H1 (cell line): ENCODE measurements around the gene UBASH3A. TPM values are rescaled to one million over a fixed set of nuclear protein-coding genes. Genes with fewer than 3 reads are reported as not detected.

Source experiments
- CTCF ChIA-PET: fragments of 300-600 bp; sonication (Branson Sonifier 250); formaldehyde crosslinking; loops from one replicate; lab custom pipeline; 2021; ENCODE audit not compliant: partially characterized antibody; lab: Charles Lee
- POLR2A ChIA-PET: fragments of 300-600 bp; sonication (Branson Sonifier 250); formaldehyde crosslinking; loops from one replicate; lab custom pipeline; 2021; ENCODE audit warnings: inconsistent platforms; ENCODE audit not compliant: partially characterized antibody; lab: Charles Lee
- DNase-seq, 2 experiments: peaks; one replicate each; pipeline versions ENCODE4 v3.0.0 to v3.0.0-alpha.2; 2010 to 2022; ENCODE audit warnings: low spot score in 2 of 2, low read depth in 1 of 2, mixed read lengths in 1 of 2
- FAIRE-seq: peaks from 2 replicates; lab custom pipeline; 2011; peaks lifted over from hg19 to GRCh38; lab: Jason Lieb, UNC
- H2AFZ ChIP-seq: 2 replicates; pipeline ENCODE4 v1.8.1; 2012; ENCODE audit warnings: low read length, inconsistent platforms
- H2AK5ac ChIP-seq: 2 replicates; pipeline ENCODE4 v1.6.1; 2013; ENCODE audit warnings: low read depth, low read length
- H2BK120ac ChIP-seq: replicated peaks from 2 replicates; pipeline ENCODE3; 2013; ENCODE audit warnings: low read depth, low read length, inconsistent platforms
- H2BK12ac ChIP-seq: 2 replicates; pipeline ENCODE4 v1.6.1; 2013; ENCODE audit warnings: low read depth, low read length
- H2BK15ac ChIP-seq: 2 replicates; pipeline ENCODE4 v1.6.1; 2013; ENCODE audit warnings: low read length
- H2BK20ac ChIP-seq: 2 replicates; pipeline ENCODE4 v1.6.1; 2013; ENCODE audit warnings: low read length
- H2BK5ac ChIP-seq: 2 replicates; pipeline ENCODE4 v1.6.1; 2013; ENCODE audit warnings: low read depth, low read length
- H3K14ac ChIP-seq: 2 replicates; pipeline ENCODE4 v1.6.1; 2013; ENCODE audit warnings: inconsistent platforms; ENCODE audit not compliant: insufficient read length
- H3K18ac ChIP-seq: 2 replicates; pipeline ENCODE4 v1.6.1; 2013; ENCODE audit warnings: low read length; ENCODE audit errors: extremely low read depth
- H3K23ac ChIP-seq: 2 replicates; pipeline ENCODE4 v1.6.1; 2013; ENCODE audit warnings: inconsistent platforms; ENCODE audit not compliant: insufficient read length
- H3K23me2 ChIP-seq: 2 replicates; pipeline ENCODE4 v1.6.1; 2013; ENCODE audit warnings: low read depth, low read length
- H3K27ac ChIP-seq: 2 replicates; pipeline ENCODE4 v1.6.1; 2011; ENCODE audit warnings: low read depth, low read length, inconsistent platforms
- H3K27me3 ChIP-seq, 4 experiments: replicated peaks in 1 of 4; 1 replicate in 1 of 4; 2 replicates in 3 of 4; pipeline versions ENCODE4 v1.6.1 to v1.8.1; 2011 to 2013; ENCODE audit warnings: low read length in 3 of 4, mild to moderate bottlenecking in 3 of 4, inconsistent platforms in 2 of 4, mixed read lengths in 2 of 4, moderate library complexity in 1 of 4; ENCODE audit not compliant: control insufficient read depth in 3 of 4, insufficient read depth in 3 of 4; ENCODE audit errors: extremely low read depth in 1 of 4
- H3K36me3 ChIP-seq, 4 experiments: 2 replicates each; pipeline versions ENCODE4 v1.6.1 to v1.8.1; 2011 to 2013; ENCODE audit warnings: mild to moderate bottlenecking in 4 of 4, low read length in 3 of 4, moderate library complexity in 2 of 4, control low read depth in 1 of 4, inconsistent platforms in 1 of 4; ENCODE audit not compliant: insufficient read depth in 4 of 4, control insufficient read depth in 2 of 4
- H3K4ac ChIP-seq: replicated peaks from 2 replicates; pipeline ENCODE3; 2013; ENCODE audit warnings: low read length, low read depth, mixed read lengths, inconsistent platforms; ENCODE audit not compliant: insufficient read length
- H3K4me1 ChIP-seq, 4 experiments: replicated peaks in 1 of 4; 1 replicate in 1 of 4; 2 replicates in 3 of 4; pipeline versions ENCODE4 v1.6.1 to v1.8.1; 2011 to 2013; ENCODE audit warnings: low read length in 3 of 4, inconsistent platforms in 2 of 4, mixed read lengths in 1 of 4; ENCODE audit not compliant: insufficient read depth in 4 of 4, control insufficient read depth in 3 of 4
- H3K4me2 ChIP-seq, 2 experiments: 2 replicates each; pipeline versions ENCODE4 v1.6.1 to v1.8.1; 2011 to 2013; ENCODE audit warnings: low read depth in 2 of 2, low read length in 2 of 2, control low read depth in 1 of 2, inconsistent platforms in 1 of 2, mild to moderate bottlenecking in 1 of 2; ENCODE audit not compliant: insufficient read depth in 1 of 2
- H3K4me3 ChIP-seq, 4 experiments: fragments of 200-600, 300-600 bp in 1 of 4; sonication (generic), shearing (Covaris generic), sonication (Bioruptor Twin) in 1 of 4; 2 replicates each; pipeline versions ENCODE4 v1.5.1 to v1.8.1; 2011 to 2016; ENCODE audit warnings: low read length in 4 of 4, low read depth in 3 of 4, control low read depth in 2 of 4, inconsistent platforms in 2 of 4, mild to moderate bottlenecking in 2 of 4, mixed read lengths in 1 of 4, moderate library complexity in 1 of 4; ENCODE audit not compliant: insufficient read depth in 2 of 4; ENCODE audit errors: extremely low read depth in 1 of 4
- H3K56ac ChIP-seq: replicated peaks from 2 replicates; pipeline ENCODE3; 2013; ENCODE audit warnings: low read depth, mild to moderate bottlenecking, mixed read lengths, low read length, inconsistent platforms; ENCODE audit not compliant: insufficient read length
- H3K79me1 ChIP-seq: 2 replicates; pipeline ENCODE4 v1.6.1; 2013; ENCODE audit warnings: low read depth, low read length, control low read depth
- H3K79me2 ChIP-seq, 2 experiments: 2 replicates each; pipeline versions ENCODE4 v1.6.1 to v1.8.1; 2012 to 2013; ENCODE audit warnings: low read length in 2 of 2, mild to moderate bottlenecking in 2 of 2, inconsistent platforms in 1 of 2; ENCODE audit not compliant: insufficient read depth in 2 of 2, control insufficient read depth in 1 of 2
- H3K9ac ChIP-seq, 4 experiments: replicated peaks in 1 of 4; 1 replicate in 1 of 4; 2 replicates in 3 of 4; pipeline versions ENCODE4 v1.6.1 to v1.8.1; 2011 to 2013; ENCODE audit warnings: low read depth in 3 of 4, low read length in 3 of 4, control low read depth in 2 of 4, mild to moderate bottlenecking in 2 of 4, moderate library complexity in 2 of 4, inconsistent platforms in 1 of 4; ENCODE audit errors: extremely low read depth in 1 of 4
- H3K9me3 ChIP-seq, 2 experiments: 2 replicates each; pipeline versions ENCODE4 v1.6.1 to v1.8.1; 2012 to 2013; ENCODE audit warnings: mild to moderate bottlenecking in 2 of 2, moderate library complexity in 2 of 2, control low read depth in 1 of 2, inconsistent platforms in 1 of 2, low read depth in 1 of 2, low read length in 1 of 2, mixed read lengths in 1 of 2; ENCODE audit not compliant: insufficient read depth in 2 of 2
- H4K20me1 ChIP-seq, 2 experiments: replicated peaks in 1 of 2; 2 replicates each; pipeline versions ENCODE3 to v1.8.1; 2011 to 2013; ENCODE audit warnings: inconsistent platforms in 2 of 2, low read length in 2 of 2, mild to moderate bottlenecking in 1 of 2; ENCODE audit not compliant: insufficient read depth in 2 of 2, control insufficient read depth in 1 of 2
- H4K5ac ChIP-seq: 2 replicates; pipeline ENCODE4 v1.6.1; 2013; ENCODE audit warnings: low read length, low read depth, mixed read lengths, inconsistent platforms; ENCODE audit not compliant: insufficient read length
- H4K8ac ChIP-seq: 2 replicates; pipeline ENCODE4 v1.8.0; 2013; ENCODE audit warnings: mild to moderate bottlenecking, moderate library complexity, low read length, inconsistent platforms; ENCODE audit not compliant: insufficient read depth; ENCODE audit errors: extremely low read depth
- H4K91ac ChIP-seq: replicated peaks from 2 replicates; pipeline ENCODE3; 2013; ENCODE audit warnings: low read length, mixed read lengths, inconsistent platforms; ENCODE audit not compliant: insufficient read length
- CBX5 ChIP-seq: fragments of 300-800, 300-1000 bp; sonication (generic); IDR thresholded peaks from 2 replicates; pipeline ENCODE4 v1.7.1; 2016; ENCODE audit warnings: antibody characterized with exemption, low read length, low read depth
- CEBPB ChIP-seq: IDR thresholded peaks from 2 replicates; pipeline ENCODE4 v1.6.1; 2012; ENCODE audit warnings: low read depth, low read length
- POLR2A ChIP-seq, 2 experiments: IDR thresholded peaks; 1 replicate in 1 of 2; 2 replicates in 1 of 2; pipeline ENCODE4 v1.6.1; 2011; ENCODE audit warnings: low read depth in 2 of 2, low read length in 2 of 2, mild to moderate bottlenecking in 2 of 2; ENCODE audit errors: control extremely low read depth in 1 of 2
- POU5F1 ChIP-seq: IDR thresholded peaks from 2 replicates; pipeline ENCODE4 v1.6.1; 2011; ENCODE audit warnings: low read depth, mild to moderate bottlenecking, low read length, moderate library complexity
- WGBS, 2 experiments: shearing (Covaris generic) in 1 of 2; methylation state at CpG; one replicate each; pipeline versions ENCODE4 v1.1.6 to v1.1.7; 2013 to 2015; ENCODE audit warnings: low lambda C conversion rate in 2 of 2, mixed read lengths in 2 of 2, inconsistent platforms in 1 of 2, low coverage in 1 of 2, missing lambda C conversion rate in 1 of 2; ENCODE audit not compliant: insufficient replicate concordance in 2 of 2, insufficient coverage in 1 of 2, insufficient read length in 1 of 2; ENCODE audit errors: extremely low coverage in 1 of 2, missing lambda C conversion rate in 1 of 2; 5-methylcytosine and 5-hydroxymethylcytosine counted together
- polyA plus RNA-seq, 7 experiments: library from polyadenylated mRNA; depleted of rRNA in 3 of 7; stranded (reverse) in 5 of 7; unstranded in 2 of 7; fragments of >200 nt in 5 of 7; fragments of 200-250 nt in 2 of 7; gene quantifications; 1 replicate in 5 of 7; 2 replicates in 1 of 7; 4 replicates in 1 of 7; pipeline versions ENCODE4 v1.2.1 to v1.2.3, GENCODE V29; 2011 to 2013; ENCODE audit warnings: missing spikeins in 2 of 7, mixed read lengths in 2 of 7
- total RNA-seq: library from RNA; stranded (reverse); fragmentation: NEBNext Ultra II Directional; extraction: Animal tissue kit (Norgen Biotek cat#: 25700); gene quantifications from 2 replicates; pipeline ENCODE4 v1.2.1, GENCODE V29; 2021

Gene UBASH3A
- total and polyA plus RNA-seq, 2 of the 8 experiments (the other 6 are each of a cell fraction or from before 2014, with no cell fraction given): not detected

DNA sequence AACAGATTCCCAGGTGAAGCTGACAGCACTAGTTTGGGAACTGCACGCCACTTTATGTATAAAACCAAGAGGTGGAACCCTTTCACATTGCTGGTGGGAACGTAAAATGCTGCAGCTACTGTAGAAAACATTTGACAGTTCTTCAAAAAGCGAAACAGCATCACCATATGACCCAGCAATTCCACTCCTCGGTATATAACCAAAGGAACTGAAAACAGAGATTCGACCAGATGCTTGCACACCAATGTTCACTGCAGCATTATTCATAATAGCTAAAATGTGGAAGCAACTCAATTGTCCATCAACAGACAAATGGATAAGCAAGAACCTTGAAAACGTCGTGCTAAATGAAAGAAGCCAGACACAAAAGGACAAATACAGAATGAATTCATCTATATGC is 74.8 kb downstream of the UBASH3A start:
- TF ChIP-seq POLR2A (IDR thresholded peaks at IDR 0.05; ENCODE audit: control extremely low read depth in 1 of 2, low read depth in 2 of 2, low read length in 2 of 2): no peak
- TF ChIP-seq CBX5: no peak
- no peak for TF ChIP-seq CEBPB
- no peak for TF ChIP-seq POU5F1
- CTCF ChIA-PET: interaction anchor here (1.2 kb wide), 1 partner anchor 11 kb away, joined by 3 read pairs; no protein-coding TSS in a partner anchor

More for the DNA sequence above, 74.8 kb downstream of the UBASH3A start:
- H3K23me2 ChIP-seq: no peaks in the 10 kb centered on the region; the same call in 1 of the 2 replicates
- H3K27ac ChIP-seq: no peak overlapping the region
- H2BK5ac ChIP-seq: no peak overlapping the region
- H3K9me3 ChIP-seq: no peaks in the 10 kb centered on the region
- H3K23ac ChIP-seq: no peak overlapping the region
- H3K9ac ChIP-seq: no peak overlapping the region
- H2AK5ac ChIP-seq: no peak overlapping the region
- no peak overlapping the region for H2BK12ac ChIP-seq
- peaks cover 3 to 9% (median 5%) of the 10 kb centered on the region in 4 experiments; a peak in 5 of 7 replicates for H3K4me1 ChIP-seq
- no peak overlapping the region for H2BK120ac ChIP-seq
- no peak overlapping the region for H4K91ac ChIP-seq
- no peak overlapping the region for H3K14ac ChIP-seq
- POLR2A ChIA-PET: no interaction called here
- no peak overlapping the region for H2BK20ac ChIP-seq
- H3K4me3 ChIP-seq: no peak overlapping the region
- H3K4me2 ChIP-seq: no peak overlapping the region
- DNase-seq (no peak), FAIRE-seq (no peak)
- no peaks in the 10 kb centered on the region for H3K79me1 ChIP-seq
- 85% methylated on average over 7 of the region's 7 CpGs; no CpG with 5 or more reads in 1 of the 2 experiments for WGBS, 2 experiments
- H3K27me3 ChIP-seq: no peaks in the 10 kb centered on the region
- no peak overlapping the region for H3K56ac ChIP-seq
- H3K79me2 ChIP-seq: no peaks in the 10 kb centered on the region
- no peak overlapping the region for H4K8ac ChIP-seq
- H3K36me3 ChIP-seq: no peaks in the 10 kb centered on the region
- H2BK15ac ChIP-seq: no peak overlapping the region
- no peak overlapping the region for H4K5ac ChIP-seq
- no peak overlapping the region for H2AFZ ChIP-seq
- no peak overlapping the region for H3K18ac ChIP-seq
- no peak overlapping the region for H3K4ac ChIP-seq
- H4K20me1 ChIP-seq: no peaks in the 10 kb centered on the region
